PC-9 (cell line): Measurements from ENCODE around the gene C2orf68. TPM values are rescaled to one million over a fixed set of nuclear protein-coding genes. Genes with fewer than 3 reads are reported as not detected.

Source experiments
- BruUV-seq: library from RNA; stranded (reverse); fragments of 400-500 nt; replicated peaks from 2 replicates; lab custom pipeline; 2021; lab: Mats Ljungman, UMichigan
- CTCF ChIA-PET: fragments of 300-600 bp; sonication (Branson Sonifier 250); formaldehyde crosslinking; loops from one replicate; lab custom pipeline; 2022; ENCODE audit warnings: antibody characterized with exemption; lab: Charles Lee
- POLR2A ChIA-PET: fragments of 300-600 bp; sonication (Branson Sonifier 250); formaldehyde crosslinking; loops from one replicate; lab custom pipeline; 2022; ENCODE audit warnings: antibody characterized with exemption; ENCODE audit not compliant: unreplicated experiment; lab: Charles Lee
- DNase-seq, 2 experiments: peaks; one replicate each; pipeline versions ENCODE4 v3.0.0 to v3.0.0-alpha.2; 2015 to 2022; ENCODE audit warnings: mixed read lengths in 1 of 2
- H2AFZ ChIP-seq: fragments of 200-600 bp; sonication (generic); 2 replicates; pipeline ENCODE4 v1.8.1; 2017; ENCODE audit warnings: antibody characterized with exemption
- H3F3A ChIP-seq: fragments of 200-600 bp; sonication (generic); 2 replicates; pipeline ENCODE4 v1.8.1; 2017; ENCODE audit warnings: antibody characterized with exemption, mild to moderate bottlenecking, low read depth; ENCODE audit not compliant: insufficient read depth
- H3K27ac ChIP-seq: fragments of 200-600 bp; sonication (generic); 2 replicates; pipeline ENCODE4 v1.6.1; 2016; ENCODE audit warnings: mixed run types
- H3K27me3 ChIP-seq: fragments of 200-600 bp; sonication (generic); 2 replicates; pipeline ENCODE4 v1.6.1; 2016; ENCODE audit warnings: low read depth, mixed run types; ENCODE audit not compliant: insufficient read depth
- H3K36me3 ChIP-seq: fragments of 200-600 bp; sonication (generic); 2 replicates; pipeline ENCODE4 v1.6.1; 2016; ENCODE audit warnings: low read depth, mixed run types
- H3K4me1 ChIP-seq: fragments of 200-600 bp; sonication (generic); replicated peaks from 2 replicates; pipeline ENCODE4 v1.6.1; 2016; ENCODE audit warnings: mixed run types; ENCODE audit not compliant: insufficient read depth
- H3K4me2 ChIP-seq: fragments of 200-600 bp; sonication (generic); 2 replicates; pipeline ENCODE4 v1.6.1; 2017; ENCODE audit warnings: mixed run types
- H3K4me3 ChIP-seq: fragments of 200-600 bp; sonication (generic); 2 replicates; pipeline ENCODE4 v1.6.1; 2016; ENCODE audit warnings: mixed run types
- H3K79me2 ChIP-seq: fragments of 200-600 bp; sonication (generic); 2 replicates; pipeline ENCODE4 v1.6.1; 2017; ENCODE audit warnings: low read depth, mixed run types
- H3K9me2 ChIP-seq: fragments of 200-600 bp; sonication (generic); 2 replicates; pipeline ENCODE4 v1.8.1; 2017; ENCODE audit warnings: mild to moderate bottlenecking; ENCODE audit not compliant: insufficient read depth
- H3K9me3 ChIP-seq: fragments of 200-600 bp; sonication (generic); 2 replicates; pipeline ENCODE4 v1.8.1; 2016; ENCODE audit warnings: low read depth; ENCODE audit not compliant: insufficient read depth
- H4K20me1 ChIP-seq: fragments of 200-600 bp; sonication (generic); 2 replicates; pipeline ENCODE4 v1.8.1; 2017; ENCODE audit not compliant: insufficient read depth
- EZH2 ChIP-seq: fragments of 200-600 bp; sonication (generic); IDR thresholded peaks from 2 replicates; pipeline ENCODE4 v1.8.0; 2017; ENCODE audit warnings: antibody characterized with exemption, low read depth
- intact Hi-C: fragments of 100-400 bp; cut with micrococcal nuclease; formaldehyde crosslinking; loops from one replicate; pipeline ENCODE4 v1.10.0; 2022; ENCODE audit not compliant: unreplicated experiment
- total RNA-seq: library from RNA; stranded (reverse); gene quantifications from 2 replicates; pipeline ENCODE4 v1.2.3, GENCODE V29; 2021
- TF ChIP-seq, protein P1 (sequence below): fragments of 200-600 bp; sonication (generic); conservative IDR thresholded peaks from 2 replicates; pipeline ENCODE4 v1.6.1; 2017; ENCODE audit warnings: mixed run types, antibody characterized with exemption, mild to moderate bottlenecking, moderate library complexity

Gene C2orf68
- total RNA-seq, 1 experiment from 2014 or later = 48.6 TPM

GRCh38 chr2:85580206-85580605, 31.7 kb downstream of the C2orf68 start:
- Histone ChIP-seq H3K36me3 (0 out of 2 replicates have a peak, but pooled peaks cover 7% of the 10 kb centered on the region), H3F3A (peaks cover 30% of the 10 kb centered on the region), H3K9me2 (no peaks in the 10 kb centered on the region), H4K20me1 (no peaks in the 10 kb centered on the region), H3K4me1 (peaks cover 30% of the 10 kb centered on the region), H2AFZ (no peak overlapping the region), H3K27ac (no peak overlapping the region), H3K79me2 (peaks cover 26% of the 10 kb centered on the region), H3K9me3 (no peaks in the 10 kb centered on the region), H3K4me3 (no peak overlapping the region), H3K27me3 (no peaks in the 10 kb centered on the region), H3K4me2 (no peak overlapping the region)
- POLR2A ChIA-PET = no interaction called here
- CTCF ChIA-PET = no interaction called here
- no peak for DNase-seq
- TF ChIP-seq EZH2 = no peak
- TF ChIP-seq, protein P1, sequence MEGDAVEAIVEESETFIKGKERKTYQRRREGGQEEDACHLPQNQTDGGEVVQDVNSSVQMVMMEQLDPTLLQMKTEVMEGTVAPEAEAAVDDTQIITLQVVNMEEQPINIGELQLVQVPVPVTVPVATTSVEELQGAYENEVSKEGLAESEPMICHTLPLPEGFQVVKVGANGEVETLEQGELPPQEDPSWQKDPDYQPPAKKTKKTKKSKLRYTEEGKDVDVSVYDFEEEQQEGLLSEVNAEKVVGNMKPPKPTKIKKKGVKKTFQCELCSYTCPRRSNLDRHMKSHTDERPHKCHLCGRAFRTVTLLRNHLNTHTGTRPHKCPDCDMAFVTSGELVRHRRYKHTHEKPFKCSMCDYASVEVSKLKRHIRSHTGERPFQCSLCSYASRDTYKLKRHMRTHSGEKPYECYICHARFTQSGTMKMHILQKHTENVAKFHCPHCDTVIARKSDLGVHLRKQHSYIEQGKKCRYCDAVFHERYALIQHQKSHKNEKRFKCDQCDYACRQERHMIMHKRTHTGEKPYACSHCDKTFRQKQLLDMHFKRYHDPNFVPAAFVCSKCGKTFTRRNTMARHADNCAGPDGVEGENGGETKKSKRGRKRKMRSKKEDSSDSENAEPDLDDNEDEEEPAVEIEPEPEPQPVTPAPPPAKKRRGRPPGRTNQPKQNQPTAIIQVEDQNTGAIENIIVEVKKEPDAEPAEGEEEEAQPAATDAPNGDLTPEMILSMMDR = no peak
- no TSS peak for BruUV-seq
- intact Hi-C loops = no loop called here

GRCh38 chr2:85579266-85579935, 32.5 kb downstream of the C2orf68 start:
- Histone ChIP-seq H3K9me2 (no peaks in the 10 kb centered on the region), H3K27me3 (no peaks in the 10 kb centered on the region), H4K20me1 (no peaks in the 10 kb centered on the region), H3F3A (peaks cover 25% of the 10 kb centered on the region), H3K4me1 (peaks cover 23% of the 10 kb centered on the region), H2AFZ (no peak overlapping the region), H3K79me2 (peaks cover 26% of the 10 kb centered on the region), H3K27ac (no peak overlapping the region), H3K4me3 (no peak overlapping the region), H3K9me3 (no peaks in the 10 kb centered on the region), H3K4me2 (peak overlapping the region; percentile 94), H3K36me3 (0 out of 2 replicates have a peak, but pooled peaks cover 7% of the 10 kb centered on the region)
- DNase-seq = no peak
- TF ChIP-seq, protein P1 = no peak
- TF ChIP-seq EZH2 = no peak
- POLR2A ChIA-PET = no interaction called here
- CTCF ChIA-PET = no interaction called here
- intact Hi-C loops = no loop called here
- BruUV-seq = no TSS peak

DNA sequence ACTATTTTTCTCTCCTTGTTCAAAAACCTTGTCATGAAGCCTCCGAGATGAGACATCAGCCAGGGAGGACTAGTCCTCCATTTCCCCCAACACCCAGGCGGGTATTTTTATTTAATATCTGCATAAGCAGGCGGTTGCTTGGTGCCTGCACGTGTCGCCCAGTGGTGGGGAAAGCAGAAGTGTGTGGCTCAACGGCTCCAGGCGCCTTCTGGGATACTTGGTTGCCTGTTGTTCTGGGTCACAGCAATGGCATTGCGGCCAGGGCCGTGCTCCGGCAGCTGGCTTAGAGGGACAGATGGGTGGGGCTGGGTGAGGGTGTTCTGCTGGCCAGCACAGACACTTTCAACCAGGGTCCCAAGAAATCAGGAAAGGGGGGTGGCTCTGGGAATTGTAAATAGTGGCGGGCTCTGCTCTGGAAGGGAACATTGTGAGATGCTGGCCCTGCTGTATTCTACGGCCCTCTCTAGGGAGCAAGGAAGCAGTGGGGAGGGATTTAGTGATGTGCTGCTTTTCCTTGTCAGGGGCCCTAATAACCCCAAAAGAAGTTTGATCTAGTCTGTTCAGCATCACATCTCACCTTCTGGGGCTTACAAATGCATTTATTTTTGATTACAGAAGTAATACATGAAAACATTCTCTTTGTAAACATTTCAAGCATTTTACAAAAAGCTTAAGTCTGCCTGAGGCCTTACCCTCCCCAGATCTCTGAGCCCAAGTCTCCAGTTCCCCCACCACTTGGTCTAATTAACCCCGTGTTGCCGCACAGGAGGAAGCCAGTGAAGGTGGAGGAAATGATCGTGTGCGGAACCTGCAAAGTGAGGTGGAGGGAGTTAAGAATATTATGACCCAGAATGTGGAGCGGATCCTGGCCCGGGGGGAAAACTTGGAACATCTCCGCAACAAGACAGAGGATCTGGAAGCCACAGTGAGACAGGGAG, 33.4 kb downstream of the C2orf68 start:
- TF ChIP-seq, protein P1 = no peak
- TF ChIP-seq EZH2 = no peak
- Histone ChIP-seq H4K20me1 (no peaks in the 10 kb centered on the region), H3K4me3 (peak overlapping the region; percentile 60), H3K4me2 (peak overlapping the region; percentile 94), H3K27ac (peak overlapping the region; percentile 64), H3K36me3 (0 out of 2 replicates have a peak, but pooled peaks cover 7% of the 10 kb centered on the region), H3K79me2 (peaks cover 26% of the 10 kb centered on the region), H3K27me3 (no peaks in the 10 kb centered on the region), H3K9me2 (no peaks in the 10 kb centered on the region), H3F3A (peaks cover 19% of the 10 kb centered on the region), H2AFZ (peak overlapping the region; percentile 83), H3K9me3 (no peaks in the 10 kb centered on the region), H3K4me1 (peaks cover 22% of the 10 kb centered on the region)
- intact Hi-C loops = no loop called here
- ChIA-PET POLR2A (interaction anchor here (0.5 to 0.8 kb wide), 2 partner anchors 10 to 33 kb away, joined by 3 to 4 read pairs; no protein-coding TSS in a partner anchor), CTCF (no interaction called here)
- peak; percentile 31 to 43 for DNase-seq
- no TSS peak for BruUV-seq
